Sigmoid colon (tissue), 7 donors: ENCODE measurements around the gene ATXN7. TPM values are rescaled to one million over a fixed set of nuclear protein-coding genes. Genes with fewer than 3 reads are reported as not detected.

ENCODE experiments used
- DNase-seq: peaks from one replicate; pipeline ENCODE4 v3.0.0-alpha.2; 2019
- H3K27ac ChIP-seq, 4 donors: fragments of 200-600 bp; sonication (generic); one replicate each; pipeline ENCODE4 v1.5.1; 2016 to 2019; ENCODE audit warnings: mild to moderate bottlenecking in 1 of 4
- H3K27me3 ChIP-seq, 3 donors: fragments of 200-600 bp; sonication (generic); one replicate each; pipeline ENCODE4 v1.5.1; 2019; ENCODE audit warnings: mild to moderate bottlenecking in 1 of 3
- H3K36me3 ChIP-seq, 4 donors: fragments of 200-600 bp; sonication (generic); one replicate each; pipeline ENCODE4 v1.5.1; 2016 to 2019
- H3K4me1 ChIP-seq, 4 donors: fragments of 200-600 bp; sonication (generic); one replicate each; pipeline ENCODE4 v1.5.1; 2017 to 2019
- H3K4me3 ChIP-seq, 4 donors: fragments of 200-600 bp; sonication (generic); one replicate each; pipeline ENCODE4 v1.5.1; 2017 to 2019; ENCODE audit warnings: mild to moderate bottlenecking in 2 of 4, moderate library complexity in 1 of 4
- H3K9me3 ChIP-seq, 4 donors: fragments of 200-600 bp in 3 of 4; sonication (generic) in 3 of 4; one replicate each; pipeline versions ENCODE4 v1.5.1 to v1.6.1; 2013 to 2019
- CTCF ChIP-seq, 4 experiments: fragments of 450-650 bp in 3 of 4; fragments of 200-600 bp in 1 of 4; IDR thresholded peaks; one replicate each; pipeline ENCODE4 v1.5.1; 2016 to 2019; ENCODE audit warnings: antibody characterized with exemption in 4 of 4, mild to moderate bottlenecking in 3 of 4, moderate library complexity in 2 of 4
- EP300 ChIP-seq, 4 donors: sonication (generic); formaldehyde crosslinking; IDR thresholded peaks; one replicate each; pipeline ENCODE4 v1.6.1; 2017; ENCODE audit warnings: antibody characterized with exemption in 4 of 4
- POLR2A ChIP-seq, 2 donors: fragments of 450-650 bp; IDR thresholded peaks; one replicate each; pipeline ENCODE4 v1.6.1; 2016; ENCODE audit warnings: antibody characterized with exemption in 2 of 2, mild to moderate bottlenecking in 2 of 2, moderate library complexity in 2 of 2
- POLR2AphosphoS5 ChIP-seq, 4 donors: sonication (generic); formaldehyde crosslinking; IDR thresholded peaks; one replicate each; pipeline ENCODE4 v1.6.1; 2017; ENCODE audit warnings: antibody characterized with exemption in 4 of 4
- WGBS, 2 donors: extraction: QIAGEN DNeasy Blood & Tissue Kit; methylation state at CpG; one replicate each; pipeline ENCODE4 v1.1.7; 2013; 5-methylcytosine and 5-hydroxymethylcytosine counted together
- intact Hi-C: fragments of 100-400 bp; cut with DNase I; formaldehyde crosslinking; loops from one replicate; pipeline ENCODE4 v1.15.1; 2023
- polyA plus RNA-seq, 3 donors: library from polyadenylated mRNA; stranded (reverse); fragments of 200-250 nt; gene quantifications; one replicate each; pipeline ENCODE4 v1.2.3, GENCODE V29; 2013
- total RNA-seq, 4 donors: library from RNA; depleted of rRNA; stranded (reverse); fragments of >200 nt; gene quantifications; one replicate each; pipeline ENCODE4 v1.1.0, GENCODE V29; 2016
- donor health status: healthy with polysubstance abuse.
- donor health status: Bipolar disorder and iron deficiency.
- donor health status: healthy.

The ATXN7 gene
- total and polyA plus RNA-seq, 7 donors, result 2.1 to 32.7 (median 17.8) TPM

- no peaks in the 10 kb centered on the region for H3K27me3 ChIP-seq
- intact Hi-C loops, result loop anchor here (2.0 to 5.0 kb wide), 3 partner anchors 32 to 1370 kb away; no protein-coding TSS in a partner anchor
- 87% methylated on average over 5 of the region's 5 CpGs for WGBS, 2 donors
- no peak overlapping the region for H3K4me3 ChIP-seq
- no peak for DNase-seq
- TF ChIP-seq POLR2A (IDR thresholded peaks at IDR 0.05) (no peak), CTCF (IDR thresholded peaks at IDR 0.05) (no peak), EP300 (IDR thresholded peaks at IDR 0.05) (no peak), POLR2AphosphoS5 (IDR thresholded peaks at IDR 0.05) (no peak)
- peaks cover 9 to 79% (median 51%) of the 10 kb centered on the region in 4 donors for H3K36me3 ChIP-seq
- H3K27ac ChIP-seq, result peak overlapping the region in 2 of 4 donors; percentile 15 to 24
- peaks cover 0 to 3% (median 0%) of the 10 kb centered on the region in 4 donors for H3K4me1 ChIP-seq
- H3K9me3 ChIP-seq, result no peaks in the 10 kb centered on the region
Measured at GRCh38 chr3:63992516-63993209, 129.0 kb downstream of the ATXN7 start.

GRCh38 chr3:63993653-63994079 is 130.0 kb downstream of the ATXN7 start:
- TF ChIP-seq CTCF (IDR thresholded peaks at IDR 0.05), result peak; percentile 91 to 97 (median 94)
- TF ChIP-seq EP300 (IDR thresholded peaks at IDR 0.05), result no peak
- TF ChIP-seq POLR2AphosphoS5 (IDR thresholded peaks at IDR 0.05), result peak in 1 of 4 donors; percentile 44
- no peaks in the 10 kb centered on the region for H3K9me3 ChIP-seq
- peak; percentile 85 for DNase-seq

GRCh38 chr3:63995086-63995485 is 131.4 kb downstream of the ATXN7 start:
- WGBS, 2 donors, result 86 to 93% methylated on average over 5 of the region's 5 CpGs
- no peaks in the 10 kb centered on the region for H3K9me3 ChIP-seq
- no peak overlapping the region for H3K4me3 ChIP-seq
- no peak overlapping the region for H3K27ac ChIP-seq
- no peak for TF ChIP-seq POLR2A (IDR thresholded peaks at IDR 0.05)
- no peak for TF ChIP-seq EP300 (IDR thresholded peaks at IDR 0.05)
- TF ChIP-seq POLR2AphosphoS5 (IDR thresholded peaks at IDR 0.05), result no peak
- TF ChIP-seq CTCF (IDR thresholded peaks at IDR 0.05), result no peak
- H3K36me3 ChIP-seq, result peaks cover 12 to 72% (median 39%) of the 10 kb centered on the region in 4 donors
- peaks cover 0 to 3% (median 0%) of the 10 kb centered on the region in 4 donors for H3K4me1 ChIP-seq
- no peaks in the 10 kb centered on the region for H3K27me3 ChIP-seq
- DNase-seq, result no peak
- intact Hi-C loops, result loop anchor here (5.0 kb wide), 1 partner anchor 133 kb away; the partner anchor contains the start of genes ATXN7 and THOC7

More at GRCh38 chr3:63993653-63994079, 130.0 kb downstream of the ATXN7 start:
- Histone ChIP-seq H3K27me3 (no peaks in the 10 kb centered on the region), H3K4me1 (peaks cover 0 to 3% (median 0%) of the 10 kb centered on the region in 4 donors), H3K27ac (no peak overlapping the region), H3K36me3 (peaks cover 9 to 78% (median 45%) of the 10 kb centered on the region in 4 donors), H3K4me3 (no peak overlapping the region)
- intact Hi-C loops, result loop anchor here (2.0 to 5.0 kb wide), 3 partner anchors 33 to 1371 kb away; no protein-coding TSS in a partner anchor
- 35 to 41% methylated on average over 3 of the region's 3 CpGs for WGBS, 2 donors

GRCh38 chr3:63998852-63999754 is 135.4 kb downstream of the ATXN7 start:
- Histone ChIP-seq H3K27ac (no peak overlapping the region), H3K27me3 (no peaks in the 10 kb centered on the region), H3K36me3 (peaks cover 12 to 65% (median 31%) of the 10 kb centered on the region in 4 donors), H3K4me3 (no peak overlapping the region), H3K9me3 (no peaks in the 10 kb centered on the region), H3K4me1 (no peaks in the 10 kb centered on the region)
- 87 to 89% methylated on average over 10 of the region's 10 CpGs for WGBS, 2 donors
- TF ChIP-seq CTCF (IDR thresholded peaks at IDR 0.05), result no peak
- no peak for TF ChIP-seq POLR2A (IDR thresholded peaks at IDR 0.05)
- TF ChIP-seq POLR2AphosphoS5 (IDR thresholded peaks at IDR 0.05), result no peak
- no peak for TF ChIP-seq EP300 (IDR thresholded peaks at IDR 0.05)
- no peak for DNase-seq
- intact Hi-C loops, result loop anchor here (5.0 kb wide), 1 partner anchor 137 kb away; the partner anchor contains the start of genes ATXN7 and THOC7
